GM19438 (cell line): Measurements from ENCODE around the gene RPEL1.

Experiments
- ATAC-seq: cut with Tn5 transposase; IDR thresholded peaks from one replicate; pipeline ENCODE4 v1.9.1; 2021; ENCODE audit warnings: low read depth; ENCODE audit not compliant: unreplicated experiment

RPEL1 gene

DNA sequence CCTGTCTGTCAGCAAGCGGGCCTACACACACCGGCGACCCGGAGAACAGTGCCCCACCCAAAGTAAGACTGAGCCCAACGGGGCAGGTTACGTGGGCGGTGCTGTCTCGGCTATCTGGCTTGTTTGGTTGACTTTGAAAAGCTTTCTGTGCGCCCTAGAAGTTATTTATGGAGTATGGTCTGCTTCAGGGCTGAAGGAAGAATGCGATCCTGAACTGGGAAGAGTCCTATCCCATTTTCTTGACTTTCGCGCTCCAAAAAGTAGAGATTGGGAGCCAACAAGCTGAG lies 32.8 kb downstream of the RPEL1 start:
- no peak for ATAC-seq

DNA sequence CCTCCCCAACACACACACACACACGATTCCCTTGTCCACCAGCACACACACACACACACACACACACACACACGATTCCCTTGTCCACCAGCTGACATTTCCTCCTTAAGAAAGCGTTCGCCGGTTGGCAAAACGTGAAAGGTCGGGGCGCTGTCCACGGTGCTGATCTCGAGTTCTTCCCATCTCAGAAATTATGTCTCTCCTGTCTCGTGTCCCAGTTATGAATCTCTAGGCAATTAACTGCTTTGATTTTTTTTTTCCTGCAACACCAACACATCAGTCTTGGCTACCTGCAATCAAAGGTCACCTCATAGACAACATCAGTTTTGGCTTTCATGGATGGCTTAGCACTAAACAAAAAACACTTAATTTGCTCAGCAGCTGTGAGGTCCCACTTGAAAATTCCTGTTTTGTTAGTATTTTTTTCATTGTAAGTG lies 33.2 kb downstream of the RPEL1 start:
- no peak for ATAC-seq

DNA sequence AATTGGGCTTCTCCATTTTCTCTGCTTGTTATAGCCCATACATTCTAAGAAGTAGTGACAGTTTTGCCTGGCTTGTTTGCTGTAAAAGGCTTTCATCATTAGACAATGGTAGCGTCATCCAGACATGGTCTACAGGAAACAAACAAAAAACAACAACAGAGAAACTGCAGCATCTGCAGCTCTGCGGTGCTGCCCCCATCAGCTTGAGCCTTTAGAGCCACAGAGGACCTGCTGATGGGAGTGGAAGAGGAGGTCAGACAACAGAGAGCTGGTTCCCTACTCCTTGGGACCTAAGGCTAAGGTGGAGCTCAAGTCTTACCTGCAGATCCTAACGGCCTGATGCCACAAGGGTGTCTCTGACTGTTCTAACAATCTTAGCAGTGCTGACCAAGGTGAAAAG lies 34.3 kb downstream of the RPEL1 start:
- no peak for ATAC-seq

DNA sequence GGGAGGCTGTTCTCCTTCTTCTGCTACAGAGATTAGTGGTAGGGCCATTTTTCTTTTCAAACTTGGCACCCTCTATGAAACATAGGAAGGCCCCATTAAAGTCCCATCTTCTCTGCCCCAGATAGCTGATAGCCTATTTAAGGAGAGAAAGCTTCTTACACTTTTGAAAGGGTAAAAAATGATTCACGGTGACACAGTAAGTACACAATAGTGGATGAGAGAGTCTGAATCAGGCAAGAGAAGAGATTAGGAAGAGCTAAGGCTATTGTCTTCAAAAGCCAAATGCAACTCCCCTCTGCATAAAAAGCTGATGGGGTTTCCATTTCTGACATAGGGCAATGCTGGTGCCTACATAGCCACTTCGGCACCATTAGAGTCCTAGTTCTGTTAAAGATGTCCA lies 34.8 kb downstream of the RPEL1 start:
- ATAC-seq, result no peak

DNA sequence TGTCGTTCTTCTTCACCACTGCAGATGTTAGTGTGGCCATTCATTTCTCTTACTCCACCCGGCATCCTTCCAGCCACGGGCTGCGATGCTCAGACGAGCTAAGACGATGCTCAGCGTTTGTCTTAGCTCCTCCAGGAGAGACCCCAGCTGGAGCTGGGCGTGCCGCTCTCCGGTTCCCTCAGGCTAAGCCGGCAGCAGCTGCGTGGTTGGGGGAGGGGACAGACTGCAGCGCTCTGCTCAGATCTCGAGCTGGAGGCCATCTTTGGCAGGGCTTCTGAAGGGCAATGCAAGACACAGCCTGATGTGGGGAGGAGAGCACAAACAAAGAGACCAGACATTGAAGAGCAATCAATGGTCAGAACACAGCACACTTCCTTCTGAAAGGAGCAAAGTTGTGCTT lies 36.1 kb downstream of the RPEL1 start:
- no peak for ATAC-seq

DNA sequence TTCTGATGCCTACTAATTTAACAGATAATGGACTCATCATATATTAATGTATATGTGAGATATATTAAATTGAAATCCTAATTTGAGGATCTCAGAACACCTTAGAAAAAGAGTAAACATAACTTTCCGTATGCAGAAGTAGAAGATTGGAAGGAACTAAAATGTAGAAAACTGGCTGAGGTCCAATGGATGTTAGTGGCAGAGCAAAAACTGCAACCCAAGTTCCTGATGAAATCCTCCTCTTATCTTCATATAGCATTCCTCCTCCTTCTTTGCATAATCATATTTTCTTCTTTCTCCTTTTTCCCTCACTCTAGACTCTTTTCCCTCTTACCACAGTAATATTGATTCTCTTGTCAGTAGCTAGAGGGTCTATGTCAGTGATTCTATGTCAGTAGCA lies 37.3 kb downstream of the RPEL1 start:
- no peak for ATAC-seq

DNA sequence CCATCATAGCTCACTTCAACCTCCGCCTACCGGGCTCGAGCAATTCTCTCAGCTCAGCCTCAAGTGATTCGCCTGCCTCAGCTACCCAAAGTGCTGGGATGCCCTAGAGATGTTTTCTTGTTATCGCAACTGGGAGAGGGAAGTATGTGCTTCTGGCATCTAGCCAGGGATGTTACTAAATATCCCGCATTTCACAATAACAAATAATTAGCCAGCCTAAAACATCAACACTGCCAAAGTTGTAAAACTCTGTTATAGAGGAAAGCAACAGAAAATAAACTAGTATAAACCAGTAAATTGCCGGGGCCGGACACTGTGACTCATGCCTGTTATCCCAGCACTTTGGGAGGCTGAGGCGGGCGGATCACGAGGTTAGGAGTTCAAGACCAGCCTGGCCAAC lies 38.5 kb downstream of the RPEL1 start:
- ATAC-seq, result no peak

DNA sequence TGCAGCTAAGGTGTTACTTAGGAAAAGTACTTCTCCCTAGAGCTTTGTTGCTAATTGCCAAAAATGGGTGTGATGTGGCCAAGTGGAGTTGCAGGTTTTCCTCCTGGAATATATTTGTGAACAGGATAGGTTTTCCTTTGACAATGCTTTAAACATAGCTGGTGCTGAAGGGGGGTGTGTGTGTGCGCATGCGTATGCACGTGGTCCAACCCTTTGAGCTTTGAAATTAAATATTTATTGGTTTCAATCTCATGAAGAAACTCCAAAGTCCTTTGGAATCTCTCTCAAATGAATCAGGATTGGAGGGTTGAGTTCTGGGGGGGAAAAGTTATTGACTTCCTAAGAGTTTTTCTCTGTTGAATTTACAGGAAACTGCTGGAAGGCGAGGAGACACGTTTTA lies 42.3 kb downstream of the RPEL1 start:
- no peak for ATAC-seq

DNA sequence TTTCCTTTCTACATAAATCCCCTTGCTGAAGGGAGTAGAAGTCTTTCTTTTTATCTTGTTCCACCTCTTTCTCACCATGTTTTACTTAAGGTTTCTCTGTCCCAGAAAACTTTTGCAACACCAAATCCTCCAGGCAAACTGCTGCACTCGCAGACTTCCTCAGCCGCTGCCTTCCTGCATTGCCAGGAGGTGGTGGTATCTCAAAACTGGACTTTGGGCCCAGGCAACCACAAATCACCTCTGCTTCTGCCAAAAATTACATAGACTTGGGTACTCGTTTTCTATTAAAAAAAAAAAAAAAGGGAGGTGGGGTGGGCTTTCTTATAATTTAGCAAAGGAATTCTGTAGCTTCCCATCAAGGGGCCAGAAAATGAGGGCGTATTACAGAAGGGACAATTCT lies 45.9 kb downstream of the RPEL1 start:
- ATAC-seq, result no peak

DNA sequence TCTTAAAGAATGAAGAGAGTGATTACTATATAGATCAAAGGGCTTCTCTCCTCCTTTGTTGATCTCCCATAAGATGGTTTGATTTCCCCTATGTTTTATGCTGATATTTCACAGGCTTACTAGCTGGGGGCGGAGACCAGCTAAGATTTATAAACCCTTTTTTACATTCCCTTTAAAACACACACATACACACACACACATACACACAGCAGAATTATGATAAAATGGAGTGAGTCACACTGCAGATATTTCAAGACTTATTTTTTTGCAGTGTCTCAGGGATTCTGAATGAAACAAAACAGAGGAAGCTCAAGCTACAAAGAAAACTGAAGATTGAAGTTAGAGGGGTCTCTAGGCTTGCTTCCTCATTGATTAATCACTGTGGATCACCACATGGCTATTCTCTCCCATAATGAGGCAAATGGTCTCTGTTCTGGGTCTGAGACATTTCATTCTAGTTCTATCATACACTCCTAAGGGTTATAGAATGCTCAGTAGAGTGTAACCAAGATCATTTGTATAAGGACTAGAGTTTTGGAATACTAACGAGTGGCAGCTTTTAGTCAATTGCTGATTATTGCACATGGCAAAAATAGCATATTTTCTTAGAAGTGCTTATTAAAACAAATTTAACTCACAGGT lies 49.8 kb downstream of the RPEL1 start:
- no peak for ATAC-seq
